Effector CD8-positive, alpha-beta T cell (primary cell): ENCODE results near the gene GABRR3.

Experiments
- DNase-seq: peaks from one replicate; lab custom pipeline; 2025; lab: John Stamatoyannopoulos, UW

GABRR3 gene

DNA sequence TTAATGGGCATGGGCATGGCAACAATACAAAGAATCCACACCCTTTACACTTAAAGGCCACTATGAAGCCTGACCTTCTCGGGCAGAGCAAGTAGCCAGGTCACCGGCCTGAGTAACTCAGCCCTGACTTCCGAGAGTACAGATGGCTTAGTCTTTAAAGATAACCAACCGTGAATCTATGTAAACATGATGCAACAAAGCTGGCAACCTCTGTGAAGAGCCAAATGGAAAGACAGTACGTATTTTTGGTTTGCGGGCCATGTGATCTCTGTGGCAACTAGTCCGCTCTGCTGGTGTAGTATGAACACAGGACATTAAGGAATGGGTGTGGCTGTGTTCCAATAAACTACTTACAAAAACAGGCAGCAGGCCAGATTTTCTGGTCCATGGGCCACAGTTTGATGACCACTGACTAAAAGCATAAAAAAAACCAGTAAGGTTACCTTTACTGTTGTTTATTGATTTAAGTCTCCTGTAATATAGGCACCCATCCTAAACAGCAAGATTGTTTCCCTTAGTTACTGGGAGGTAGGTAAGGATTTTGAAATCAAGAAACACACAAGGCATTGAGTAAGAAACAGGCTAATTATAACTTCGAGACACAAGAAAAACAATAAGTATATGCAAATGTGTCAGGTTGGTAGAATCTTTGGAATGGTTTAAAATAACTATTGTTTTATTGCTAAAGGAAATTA is 77.4 kb downstream of the GABRR3 start:
- no peak for DNase-seq

GRCh38 chr3:97956051-97956450 is 79.1 kb downstream of the GABRR3 start:
- DNase-seq = no peak

GRCh38 chr3:97954228-97954827 is 80.8 kb downstream of the GABRR3 start:
- DNase-seq = no peak

GRCh38 chr3:97952872-97953271 is 82.2 kb downstream of the GABRR3 start:
- no peak for DNase-seq

DNA sequence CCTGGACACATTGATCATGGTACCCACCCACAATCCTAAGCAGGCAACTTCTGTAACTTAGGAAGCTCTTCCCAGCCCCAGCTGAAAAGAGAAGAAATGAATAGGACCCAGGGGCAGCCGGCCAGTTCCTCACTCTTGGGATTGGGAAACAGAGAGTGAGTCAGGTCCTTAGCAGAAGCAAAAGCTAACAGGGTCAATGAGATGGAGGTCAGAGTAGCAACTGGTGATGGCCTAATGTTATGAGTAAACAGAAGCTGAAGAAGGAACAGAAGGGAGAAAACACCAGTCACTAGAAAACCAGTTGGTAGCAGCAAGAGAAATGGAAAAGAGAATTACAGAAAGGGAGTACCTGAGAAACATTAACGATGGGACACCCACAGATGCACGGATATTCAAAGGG is 82.8 kb downstream of the GABRR3 start:
- no peak for DNase-seq

- DNase-seq = no peak
Measured at GRCh38 chr3:97950360-97950759, 84.8 kb downstream of the GABRR3 start.

DNA sequence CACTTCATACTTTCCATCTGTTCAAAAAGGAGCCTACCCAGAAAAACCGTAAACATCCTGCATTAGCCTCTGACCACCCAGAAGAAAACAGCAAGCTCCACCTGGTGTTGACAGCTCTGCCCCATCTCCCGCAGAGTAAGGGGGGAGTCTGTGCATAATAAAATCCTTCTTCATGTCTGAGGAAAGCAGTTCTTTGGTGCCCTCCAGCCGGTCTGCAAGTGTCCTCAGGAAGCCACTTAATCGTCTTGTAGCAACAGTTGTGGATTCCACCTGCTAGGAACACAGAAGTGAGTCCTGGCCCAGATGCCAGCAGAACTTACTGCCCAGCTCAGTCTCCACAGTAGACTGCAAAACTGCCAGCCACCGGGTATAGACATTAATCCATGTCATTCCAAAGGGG is 85.4 kb downstream of the GABRR3 start:
- no peak for DNase-seq

DNA sequence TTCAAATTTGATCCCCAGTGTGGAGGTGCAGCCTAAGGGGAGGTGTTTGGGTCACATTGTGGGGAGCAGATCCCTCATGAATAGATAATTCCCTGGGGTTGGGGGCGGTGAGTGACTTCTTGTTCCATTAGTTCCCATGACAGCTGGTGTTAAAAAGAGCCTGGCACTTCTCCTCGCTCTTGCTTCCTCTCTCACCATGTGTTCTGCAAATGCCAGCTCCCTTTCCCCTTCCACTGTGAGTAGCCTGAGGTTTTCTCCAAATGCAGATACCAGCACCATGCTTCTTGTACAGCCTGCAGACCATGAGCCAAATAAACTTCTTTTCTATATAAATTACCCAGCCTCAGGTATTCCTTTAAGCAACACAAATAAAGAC is 86.0 kb downstream of the GABRR3 start:
- no peak for DNase-seq

DNA sequence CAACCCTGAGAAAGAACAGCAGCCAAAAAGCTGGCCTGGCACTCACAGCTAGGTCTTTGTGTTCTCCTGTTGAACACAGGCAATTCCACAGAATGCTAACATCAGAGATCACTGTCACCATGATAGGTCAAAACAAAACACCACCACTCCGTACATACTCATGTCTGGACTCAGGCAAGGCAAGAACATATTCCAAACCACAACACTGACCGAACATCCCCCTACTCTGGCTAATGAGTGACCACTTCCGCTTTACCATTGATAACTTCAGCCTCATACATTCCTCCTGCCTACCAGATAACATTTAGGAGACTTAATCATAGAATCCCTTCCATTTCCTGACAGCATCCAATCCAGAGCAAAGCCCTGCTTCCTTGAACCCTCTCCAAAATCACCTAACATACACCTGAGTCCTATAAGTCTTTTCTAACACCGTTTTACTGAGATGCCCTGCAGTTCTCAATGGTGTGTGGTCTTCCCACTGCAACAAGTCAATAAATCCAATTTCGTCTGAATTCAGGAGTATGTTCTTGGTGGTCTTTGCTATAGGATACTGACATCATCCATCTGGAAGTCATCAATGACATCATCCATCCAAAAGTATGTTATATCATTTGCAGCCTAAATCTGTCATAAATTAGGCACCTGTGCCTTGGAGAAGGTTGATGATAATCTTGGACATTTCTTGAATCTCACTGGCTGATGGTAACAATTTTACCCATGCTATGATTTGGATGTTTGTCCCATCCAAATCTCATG is 86.6 kb downstream of the GABRR3 start:
- no peak for DNase-seq

- no peak for DNase-seq
Measured at GRCh38 chr3:97942801-97943546, 92.1 kb downstream of the GABRR3 start.

- no peak for DNase-seq
Measured at GRCh38 chr3:97940034-97940433, 95.1 kb downstream of the GABRR3 start.

DNA sequence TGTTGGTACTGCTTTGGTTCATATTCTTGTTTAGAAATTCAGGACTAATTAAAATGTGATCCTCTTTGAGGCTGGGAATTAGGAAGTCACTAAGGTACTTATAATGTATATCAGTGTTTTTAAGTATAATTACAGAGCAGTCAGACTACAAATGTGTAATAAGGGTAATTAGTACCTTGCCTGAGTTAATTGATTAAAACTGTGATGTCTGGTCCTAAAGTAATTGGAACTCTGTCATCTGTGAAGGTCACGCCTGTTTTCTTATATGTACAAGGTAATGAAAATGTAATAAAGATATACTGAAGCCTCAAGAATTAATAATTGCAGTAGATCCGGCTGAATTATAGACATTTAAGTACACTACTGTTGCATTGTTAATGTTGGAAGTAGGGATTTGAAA is 95.7 kb downstream of the GABRR3 start:
- no peak for DNase-seq

DNA sequence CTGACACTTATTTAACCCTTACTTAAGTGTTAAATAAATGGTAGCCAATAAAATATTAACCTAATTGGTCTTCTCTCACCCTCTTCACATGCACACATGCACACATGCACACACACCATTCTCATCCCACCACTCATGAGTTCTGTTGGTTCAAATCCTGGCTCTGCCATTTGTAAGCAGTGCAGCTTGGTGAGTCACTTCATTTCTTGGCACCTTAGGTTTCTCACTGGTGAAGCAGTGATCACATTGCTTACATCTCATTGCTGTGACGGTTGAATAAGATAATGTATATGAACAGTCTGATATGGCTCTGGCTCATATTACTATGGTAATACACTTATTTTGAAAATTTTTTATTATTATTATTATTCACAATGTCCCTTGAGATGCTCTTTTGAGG is 96.7 kb downstream of the GABRR3 start:
- DNase-seq = no peak

DNA sequence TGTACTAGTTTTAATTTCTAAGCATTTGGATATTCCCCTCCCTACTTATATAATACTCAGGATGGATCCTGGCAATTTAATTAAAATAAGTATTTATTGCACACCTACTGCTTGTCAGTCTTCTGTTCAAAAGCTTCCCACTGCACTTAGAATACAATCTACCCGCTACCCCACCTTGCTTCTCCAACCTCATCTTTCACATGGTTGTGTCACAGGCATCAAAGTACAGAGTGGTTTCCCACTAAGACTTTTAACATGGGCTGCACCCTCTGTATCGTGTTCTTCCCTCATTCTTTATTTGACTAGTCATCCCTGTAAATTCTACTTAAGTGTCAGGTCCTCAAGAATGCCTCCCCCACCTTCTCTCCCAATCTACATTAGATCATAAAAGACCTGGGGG is 97.9 kb downstream of the GABRR3 start:
- DNase-seq = no peak

- DNase-seq = no peak
Measured at GRCh38 chr3:97935842-97936241, 99.3 kb downstream of the GABRR3 start.
